ENCODE measurements around the gene CDON. TPM values are rescaled to one million over a fixed set of nuclear protein-coding genes. Genes with fewer than 3 reads are reported as not detected.
A peak's percentile ranks its signal among the peaks of the same experiment; 100 is the strongest.

Gene CDON
- total and polyA plus RNA-seq, 2 of the 13 experiments (the other 11 are each of a cell fraction or from before 2014, with no cell fraction given), result 9.6 to 12.8 TPM

GRCh38 chr11:125941267-125941618 lies 121.4 kb downstream of the CDON start:
- POLR2A ChIA-PET, result no interaction called here
- no peak for FAIRE-seq

More at GRCh38 chr11:125941267-125941618, 121.4 kb downstream of the CDON start:
- 63% methylated on average over 4 of the region's 4 CpGs for WGBS (ENCODE audit: low lambda C conversion rate)
- no TSS peak for BruUV-seq (replicated peaks)
- Histone ChIP-seq H3K4me1 (ENCODE audit: insufficient read depth, low read length) (peaks cover 43% of the 10 kb centered on the region), H2AFZ (ENCODE audit: low read length) (no peak overlapping the region), H3K27me3 (ENCODE audit: control insufficient read depth in 1 of 2, insufficient read depth in 2 of 2, low read length in 2 of 2) (peaks cover 0 to 3% of the 10 kb centered on the region in 2 experiments; a peak in 1 of 5 replicates), H4K20me1 (ENCODE audit: insufficient read depth, low read length) (no peaks in the 10 kb centered on the region), H3K4me3 (replicated peaks in 1 of 3; ENCODE audit: insufficient read depth in 1 of 3, low read depth in 2 of 3, low read length in 3 of 3) (peak overlapping the region; percentile 36 to 64 (median 37); a peak in 4 of 6 replicates), H3K27ac (ENCODE audit: extremely low read length, insufficient read depth, low read length) (no peak overlapping the region), H3K4me2 (ENCODE audit: low read depth, low read length) (peak overlapping the region; percentile 82), H3K79me2 (ENCODE audit: insufficient read depth, low read length) (no peaks in the 10 kb centered on the region), H3K9me3 (ENCODE audit: low read length) (no peaks in the 10 kb centered on the region), H3K9ac (ENCODE audit: insufficient read depth, low read depth, low read length) (peak overlapping the region; percentile 40; the same call in 1 of the 2 replicates), H3K36me3 (replicated peaks in 1 of 2; ENCODE audit: control insufficient read depth in 1 of 2, insufficient read depth in 2 of 2, low read length in 2 of 2) (no peaks in the 10 kb centered on the region)
- CTCF ChIA-PET (ENCODE audit: low intra/inter-chr PET ratio, low total read pairs), result interaction anchor here (2.5 kb wide), 1 partner anchor 252 kb away, joined by 15 read pairs; no protein-coding TSS in a partner anchor
- DNase-seq (ENCODE audit: low spot score) (no peak), ATAC-seq (peak; percentile 15)
- in situ Hi-C loops (cut with HindIII; ENCODE audit: extremely low pct_ligation_motif_present, low pct_unique_long_range_greater_than_20kb), result loop anchor here (5.0 kb wide), 1 partner anchor 121 kb away; the partner anchor contains the start of gene CDON
- TF ChIP-seq ZNF281 (CRISPR knock-in tag; IDR thresholded peaks at IDR 0.05; ENCODE audit: borderline replicate concordance) (no peak), MEIS1 (CRISPR knock-in tag; IDR thresholded peaks at IDR 0.05; ENCODE audit: borderline replicate concordance) (0 out of 2 replicates have a peak, but pooled peaks have one; percentile 14), ZFY (CRISPR knock-in tag; IDR thresholded peaks at IDR 0.05) (peak; percentile 5; the same call in 1 of the 2 replicates)
- intact Hi-C loops (cut with micrococcal nuclease; ENCODE audit: unreplicated experiment), result no loop called here

All from HepG2 (cell line).